ENCODE measurements around the gene CATSPERD.

The CATSPERD gene, protein sequence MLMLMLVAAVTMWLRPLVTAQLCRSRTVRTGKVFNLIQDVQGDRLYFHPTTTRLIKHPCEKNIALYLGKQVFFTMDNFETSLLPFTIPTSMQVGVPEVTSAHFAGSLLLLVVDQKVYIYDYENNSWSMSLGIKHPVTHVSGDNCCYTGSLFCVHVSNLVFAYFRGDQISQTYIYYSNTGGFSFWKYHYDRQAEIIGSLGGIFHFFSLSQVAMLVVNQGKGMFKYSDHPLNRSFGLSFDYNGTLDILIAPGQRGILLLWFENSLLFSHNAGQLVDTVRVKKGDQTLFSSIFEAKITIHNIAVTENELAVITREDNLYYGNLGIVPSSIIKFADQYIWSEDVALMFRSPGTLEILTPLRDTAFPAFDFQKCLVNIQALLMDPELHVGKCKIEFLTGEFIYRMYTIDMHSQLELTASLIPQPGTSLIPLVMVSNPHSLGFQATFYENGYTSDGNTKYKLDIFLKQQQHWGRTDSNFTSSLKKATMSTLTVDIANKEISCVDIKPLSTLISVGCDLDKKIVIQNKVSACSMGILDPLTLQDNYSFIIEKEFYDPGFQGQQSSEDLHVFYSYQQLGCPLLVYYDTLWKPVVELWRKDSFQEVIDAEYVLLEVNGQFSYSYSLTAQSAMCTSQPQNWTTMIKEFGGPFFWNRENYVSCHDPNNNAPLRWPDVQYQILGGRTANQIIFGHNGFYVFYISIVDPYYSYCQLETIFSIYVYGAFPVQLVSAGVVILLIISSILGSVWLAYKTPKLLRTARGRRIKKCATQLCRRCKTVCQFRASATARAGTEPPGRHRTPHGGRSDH

DNA sequence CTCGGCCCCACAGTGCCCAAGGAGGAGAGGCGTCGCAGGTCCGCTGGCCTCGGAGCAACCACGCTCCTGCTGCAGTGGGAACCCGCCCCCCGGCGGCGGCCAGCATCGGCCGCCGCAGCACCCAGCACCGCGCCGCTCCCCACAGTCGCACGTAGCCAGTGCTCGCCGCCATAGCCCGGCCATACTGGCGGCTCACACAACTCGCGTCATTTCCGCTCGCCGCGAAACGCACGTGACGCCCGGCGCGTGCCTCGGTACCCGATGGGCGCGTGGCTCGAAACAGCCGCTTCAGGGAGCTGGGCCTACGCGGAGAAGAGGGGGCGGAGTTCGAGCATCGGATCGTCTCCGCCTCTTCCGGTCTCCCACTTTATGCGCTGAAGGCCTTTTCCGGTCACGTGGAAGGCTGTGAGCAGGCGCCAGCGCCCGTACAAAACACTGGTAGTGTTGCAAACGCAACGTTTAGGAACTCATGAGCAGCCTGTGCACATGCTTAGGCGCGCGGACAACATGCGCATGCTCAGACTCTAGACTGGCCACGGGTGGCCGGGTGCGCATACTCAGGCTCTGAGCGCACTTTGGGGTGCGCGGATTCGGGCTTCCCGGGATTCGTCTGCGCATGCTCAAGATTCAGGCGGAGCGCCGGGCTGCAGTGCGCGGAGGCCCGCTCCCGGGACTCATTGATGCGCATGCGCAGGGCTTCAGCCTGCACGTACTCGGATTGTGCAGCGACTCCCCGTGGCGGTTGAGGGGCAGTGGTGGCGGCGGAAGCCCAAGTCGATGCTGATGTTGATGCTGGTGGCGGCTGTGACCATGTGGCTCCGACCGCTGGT is at the start of gene CATSPERD, which contains the start of gene LONP1:
Gene CATSPERD (plus strand): TSS at position 677 of the 830 bp plus-strand sequence. CDS start 101 bp downstream, at position 778.
Gene LONP1 (minus strand): TSS at position 186 of the 830 bp plus-strand sequence. CDS start 14 bp downstream, at position 172.
- DNase-seq, result peak; percentile 98

DNA sequence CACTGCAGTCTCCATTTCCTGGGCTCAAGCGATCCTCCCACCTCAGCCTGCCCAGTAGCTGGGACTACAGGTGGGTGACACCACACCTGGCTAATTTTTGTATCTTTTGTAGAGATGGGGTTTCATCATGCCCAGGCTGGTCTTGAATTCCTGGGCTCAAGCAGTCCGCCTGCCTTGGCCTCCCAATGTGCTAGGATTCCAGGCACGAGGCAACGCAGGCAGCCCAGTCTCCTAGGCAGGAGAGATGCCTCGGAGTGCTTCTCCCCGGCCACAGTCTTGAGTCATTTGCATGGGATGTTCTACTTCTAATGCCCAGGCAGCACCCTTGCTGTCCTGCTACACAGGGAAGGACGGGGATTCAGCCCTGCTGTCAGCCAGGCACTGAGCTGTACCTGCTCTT is 48.8 kb upstream of the CATSPERD start:
- no peak for DNase-seq

DNA sequence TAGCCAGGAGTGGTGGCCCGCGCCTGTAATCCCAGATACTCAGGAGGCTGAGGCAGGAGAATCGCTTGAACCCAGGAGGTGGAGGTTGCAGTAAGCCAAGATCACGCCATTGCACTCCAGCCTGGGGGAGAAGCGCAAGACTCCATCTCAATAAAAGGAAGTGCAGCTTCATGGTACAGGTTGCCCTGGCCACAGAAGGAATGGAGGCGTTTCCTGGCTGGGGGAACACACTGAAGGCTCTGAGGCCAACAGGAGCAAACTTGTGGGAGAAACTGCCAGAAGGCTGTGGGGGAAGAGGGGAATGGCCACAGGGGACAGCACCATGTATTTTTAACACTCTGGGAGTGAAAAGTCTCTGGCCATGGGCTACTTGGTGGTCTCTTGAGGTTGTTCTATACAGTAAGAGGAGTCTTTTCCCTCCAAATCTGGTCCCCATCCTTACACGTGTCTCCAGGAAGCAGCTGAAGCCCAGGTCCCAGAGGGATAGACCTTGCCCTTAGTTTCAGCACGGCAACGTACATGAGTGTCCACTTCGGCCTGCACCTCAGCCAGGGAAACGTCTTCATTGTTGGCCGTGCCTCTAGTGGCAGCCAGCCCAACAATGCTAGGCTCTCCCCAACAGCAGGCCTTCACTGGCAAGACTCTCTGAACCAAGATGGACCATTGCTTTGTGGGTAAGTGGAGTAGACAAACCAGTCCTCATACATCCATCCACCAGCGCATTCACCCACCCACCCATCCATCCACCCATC is 47.6 kb upstream of the CATSPERD start:
- DNase-seq, result no peak

DNA sequence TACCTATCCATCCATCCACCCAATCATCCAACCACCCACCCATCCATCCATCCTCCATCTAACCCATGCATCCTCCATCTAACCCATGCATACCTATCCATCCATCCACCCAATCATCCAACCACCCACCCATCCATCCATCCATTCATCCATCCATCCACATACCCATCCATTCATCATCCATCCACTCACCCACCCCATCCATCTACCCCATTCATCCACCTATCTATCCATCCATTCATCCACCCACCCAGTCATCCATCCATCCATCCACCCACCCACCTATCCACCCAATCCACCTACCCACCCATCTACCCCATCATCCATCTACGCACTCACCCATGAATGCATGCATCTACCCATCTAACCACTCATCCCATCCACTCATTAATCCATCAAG is 46.7 kb upstream of the CATSPERD start:
- DNase-seq, result no peak

DNA sequence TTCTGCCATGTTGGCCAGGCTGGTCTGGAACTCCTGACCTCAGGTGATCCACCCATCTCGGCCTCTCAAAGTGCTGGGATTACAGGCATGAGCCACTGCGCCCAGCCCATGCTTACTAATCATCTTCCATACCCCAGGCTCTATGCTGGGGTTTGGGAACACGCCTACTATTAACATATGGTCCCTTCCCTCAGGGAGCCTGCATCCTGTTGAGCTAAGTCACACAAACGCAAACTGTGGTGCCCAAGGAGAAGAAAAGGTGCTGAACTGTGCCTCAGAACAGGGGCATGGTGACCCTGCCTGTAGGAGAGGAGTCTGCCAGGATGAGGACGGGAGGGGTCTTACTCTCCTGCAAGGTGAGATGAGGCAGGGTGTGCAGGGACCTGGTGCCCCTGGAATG is 45.7 kb upstream of the CATSPERD start:
- DNase-seq, result no peak

DNA sequence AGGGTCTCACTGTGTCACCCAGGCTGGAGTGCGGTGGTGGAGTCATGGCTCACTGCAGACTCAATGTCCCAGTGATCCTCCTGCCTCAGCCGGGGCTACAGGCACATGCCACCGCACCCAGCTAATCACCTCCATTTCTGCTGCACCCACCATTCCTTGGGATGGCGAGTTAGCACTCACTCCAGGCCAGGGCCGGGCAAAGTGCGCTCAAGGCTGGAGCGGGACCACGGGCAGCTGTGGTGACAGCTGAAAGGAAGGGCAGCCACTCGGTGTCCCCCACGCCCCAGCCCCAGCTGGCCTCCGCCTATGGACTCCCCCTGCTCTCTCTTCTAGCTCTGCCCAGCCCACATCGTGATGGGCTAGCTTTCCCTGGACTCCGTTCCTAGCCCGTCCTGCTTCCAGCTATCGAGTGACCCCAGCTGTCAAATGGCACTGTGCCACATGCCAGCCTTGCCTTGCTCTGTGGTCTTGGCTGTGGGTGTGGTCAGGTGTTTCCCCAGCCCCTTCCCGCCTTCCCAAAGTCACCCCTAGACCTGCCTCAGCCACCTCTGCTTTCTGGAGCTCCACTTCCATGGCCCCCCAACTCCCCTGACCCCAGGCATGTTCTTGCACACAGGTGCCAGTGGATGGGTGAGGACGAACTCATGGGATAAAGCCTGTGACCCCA is 44.2 kb upstream of the CATSPERD start:
- no peak for DNase-seq

DNA sequence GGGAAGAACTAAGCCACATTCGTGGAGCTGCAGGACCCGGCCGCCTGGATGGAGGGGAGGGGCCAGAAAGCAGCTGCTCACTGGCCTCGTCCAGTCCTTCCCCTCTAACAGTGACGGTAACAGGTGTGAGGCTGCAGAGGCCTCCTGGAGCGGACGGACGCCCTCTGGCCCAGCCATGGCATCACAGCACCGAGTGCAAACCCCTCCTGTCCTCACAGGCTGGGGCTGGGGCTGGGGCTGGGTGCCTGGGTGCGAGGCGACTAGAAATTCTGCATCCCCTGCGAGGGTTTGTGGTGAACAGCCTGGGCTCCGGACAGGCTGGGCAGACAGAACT is 43.7 kb upstream of the CATSPERD start:
- DNase-seq, result no peak

DNA sequence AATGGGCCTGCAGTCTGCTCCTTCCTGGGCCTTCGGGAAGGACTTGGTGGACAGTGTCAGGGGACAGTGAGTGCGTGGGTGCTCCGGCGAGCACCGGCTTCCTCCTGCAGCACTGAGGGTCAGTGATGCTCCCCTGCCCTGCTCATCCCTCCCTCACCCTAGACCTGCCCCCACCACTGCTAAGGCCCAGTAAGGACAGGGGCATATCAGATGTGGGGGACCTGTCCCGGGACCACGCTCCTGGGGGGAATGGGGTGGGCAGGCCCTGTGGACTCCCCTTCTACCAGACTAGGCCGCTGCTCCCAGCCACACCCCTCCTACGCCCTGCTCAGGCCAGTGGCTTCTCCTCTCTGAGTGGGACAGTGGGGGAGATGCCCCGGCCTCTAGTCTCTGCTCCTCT is 43.3 kb upstream of the CATSPERD start:
- DNase-seq, result no peak

DNA sequence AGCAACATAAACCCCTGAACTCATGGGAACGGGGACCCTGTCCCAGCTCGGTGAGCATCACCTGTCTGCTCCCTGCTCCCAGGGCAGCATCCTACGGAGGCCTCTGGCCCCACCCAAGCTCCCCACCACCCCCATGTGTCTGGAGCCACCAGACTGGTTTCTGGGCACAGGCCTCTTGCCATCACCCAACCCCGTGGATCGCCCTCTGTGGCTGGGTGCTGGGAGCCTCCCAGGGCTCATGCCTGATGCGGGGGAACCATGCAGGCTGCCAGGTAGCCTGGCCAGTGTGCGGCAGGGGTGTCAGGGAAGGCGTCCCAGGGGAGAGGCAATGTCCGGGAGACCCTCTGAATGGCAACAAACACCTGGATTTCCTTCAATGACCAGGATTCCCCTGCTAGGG is 42.9 kb upstream of the CATSPERD start:
- no peak for DNase-seq

DNA sequence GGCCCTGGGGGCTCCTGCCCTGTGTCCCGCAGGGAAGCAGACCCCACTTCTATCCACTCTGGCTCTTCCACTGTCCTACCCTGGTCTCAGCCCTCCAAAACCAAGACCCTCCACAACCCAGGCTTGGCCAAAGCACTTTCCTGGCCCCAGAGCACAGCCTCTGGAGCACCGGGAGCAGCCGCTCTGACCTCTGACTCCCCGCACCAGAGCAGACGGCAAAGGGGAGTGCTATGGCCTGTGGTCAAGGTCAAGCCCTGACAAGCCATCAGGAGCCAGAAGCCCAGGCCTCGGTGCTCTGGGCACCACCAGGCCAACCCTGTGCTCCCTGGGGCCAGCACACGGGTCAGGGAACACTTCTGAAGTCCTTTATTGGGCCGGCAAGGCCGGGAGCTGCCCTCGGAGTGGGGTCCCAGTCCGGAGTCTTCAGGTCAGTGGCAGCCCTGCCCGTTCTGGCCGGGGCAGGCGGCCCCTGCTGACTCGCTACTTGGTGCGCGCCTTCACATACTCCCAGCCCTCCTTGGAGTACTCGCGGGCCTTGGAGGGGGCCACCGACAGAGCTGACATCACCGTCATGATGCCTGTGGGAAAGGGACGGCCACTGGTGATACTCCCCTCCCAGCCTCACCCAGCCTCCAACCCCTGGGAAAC is 42.2 kb upstream of the CATSPERD start:
- DNase-seq, result no peak

- no peak for DNase-seq
Observed at GRCh38 chr19:5679289-5680083, 41.0 kb upstream of the CATSPERD start.

GRCh38 chr19:5680084-5680436 is 40.4 kb upstream of the CATSPERD start:
- DNase-seq, result no peak

DNA sequence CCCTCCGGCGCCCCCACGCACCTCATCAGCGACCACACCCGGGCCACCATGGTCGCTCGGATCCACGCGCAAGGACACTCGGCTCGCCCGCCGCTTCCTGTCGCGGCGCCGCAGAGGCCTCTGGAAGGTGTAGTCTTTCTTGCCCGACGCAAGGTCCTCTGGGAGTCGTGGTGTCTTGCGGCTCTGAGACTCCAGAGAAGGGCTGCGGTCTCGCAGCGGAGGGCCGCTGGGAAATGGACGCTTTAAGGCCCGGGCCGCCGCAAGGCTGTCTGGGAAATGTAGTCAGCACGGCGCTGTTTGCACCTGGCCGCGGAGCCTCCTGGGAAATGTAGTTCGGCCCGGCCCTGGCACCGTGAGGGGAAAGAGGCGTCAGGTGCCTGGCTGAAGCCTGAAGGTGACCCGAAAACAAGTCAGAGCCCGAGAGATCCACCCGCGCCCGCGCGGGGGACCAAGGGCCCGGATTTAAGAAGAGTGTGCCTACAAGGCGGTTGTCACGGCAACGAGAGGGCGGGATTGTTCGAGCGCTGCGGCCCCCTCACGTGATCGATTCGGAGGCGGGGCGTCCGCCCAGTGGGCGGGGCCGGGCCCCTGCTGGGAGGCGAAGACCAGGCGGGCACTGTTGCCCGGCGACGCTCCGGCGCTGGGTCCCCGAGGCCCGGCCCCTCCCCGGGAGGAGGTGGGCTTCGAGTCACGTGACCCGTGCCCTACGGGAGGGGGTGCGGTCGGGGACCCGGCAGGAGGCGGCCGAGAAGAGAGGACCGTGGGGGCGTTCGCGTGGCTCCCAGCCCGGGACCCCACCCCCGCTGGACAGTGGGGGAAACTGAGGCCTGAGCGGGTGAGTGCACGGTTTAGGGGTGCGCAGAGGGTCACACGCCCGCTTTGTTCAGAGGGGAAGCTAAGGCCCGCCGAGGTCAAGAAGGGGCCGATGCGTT is 39.7 kb upstream of the CATSPERD start, which contains the start of the genes HSD11B1L and MICOS13:
Gene HSD11B1L (plus strand): TSS at position 591 of the 932 bp plus-strand sequence. CDS start 3,806 bp downstream, outside the sequence.
Gene MICOS13 (minus strand): TSS at position 80 of the 932 bp plus-strand sequence. CDS start 30 bp downstream, at position 50.
- peak; percentile 97 to 99 for DNase-seq

DNA sequence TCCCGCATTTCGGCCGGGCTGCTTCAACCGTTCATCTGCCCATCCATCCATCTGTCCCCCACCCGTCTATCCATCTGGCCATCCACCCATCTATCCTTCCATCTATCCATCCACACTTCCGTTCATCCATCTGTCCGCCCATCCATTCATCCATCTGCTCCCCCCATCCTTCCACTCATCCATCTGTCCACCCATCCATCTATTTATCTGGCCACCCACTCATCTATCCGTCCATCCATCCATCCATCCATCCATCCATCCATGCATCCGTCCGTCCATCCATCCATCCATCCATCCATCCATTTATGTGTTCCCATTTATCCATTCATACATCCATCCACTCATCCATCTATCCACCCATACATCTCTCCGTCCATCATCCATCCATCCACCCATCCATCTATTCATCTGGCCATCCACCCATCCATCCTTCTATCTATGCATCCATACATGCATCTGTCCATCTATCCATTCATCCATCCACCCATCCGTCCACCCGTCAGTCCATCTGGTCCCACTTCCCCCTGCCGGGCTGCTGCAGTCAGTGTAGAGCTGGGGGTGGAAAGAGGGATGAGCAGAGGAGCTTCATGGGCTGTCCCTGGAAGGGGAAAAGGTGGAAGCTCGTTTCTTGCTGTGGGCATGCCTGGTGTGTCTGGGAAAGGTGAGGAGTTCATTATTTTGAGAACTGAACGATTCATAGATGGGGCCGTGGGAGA is 38.9 kb upstream of the CATSPERD start:
- DNase-seq, result no peak

- no peak for DNase-seq
Observed at GRCh38 chr19:5682107-5682482, 38.3 kb upstream of the CATSPERD start.

- DNase-seq, result no peak
Observed at GRCh38 chr19:5683177-5683886, 37.1 kb upstream of the CATSPERD start.

DNA sequence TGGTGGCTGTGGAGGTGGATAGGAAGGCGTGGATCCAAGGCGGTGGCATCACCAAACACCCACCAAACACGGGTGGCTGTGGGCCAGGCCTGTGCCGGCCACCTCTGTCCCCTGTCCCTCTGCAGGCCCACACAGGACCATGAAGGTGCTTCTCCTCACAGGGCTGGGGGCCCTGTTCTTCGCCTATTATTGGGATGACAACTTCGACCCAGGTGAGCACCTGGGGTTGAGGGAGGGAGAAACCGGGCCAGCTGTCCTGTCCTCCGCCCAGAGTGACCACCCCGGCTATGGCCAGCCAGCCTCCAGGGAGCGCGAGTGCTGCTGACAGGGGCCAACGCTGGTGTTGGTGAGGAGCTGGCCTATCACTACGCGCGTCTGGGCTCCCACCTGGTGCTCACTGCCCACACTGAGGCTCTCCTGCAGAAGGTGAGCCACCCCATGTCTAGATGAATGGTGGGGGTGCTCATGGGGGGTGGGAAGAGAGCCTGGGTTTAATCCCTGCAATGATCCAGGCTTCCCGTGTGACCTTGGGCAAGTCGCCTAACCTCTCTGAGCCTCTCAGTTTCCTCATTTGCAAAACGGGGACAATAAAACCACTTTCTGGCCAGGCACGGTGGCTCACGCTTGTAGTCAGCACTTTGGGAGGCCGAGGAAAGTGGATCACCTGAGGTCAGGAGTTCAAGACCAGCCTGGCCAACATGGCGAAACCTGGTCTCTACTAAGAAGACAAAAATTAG is 35.6 kb upstream of the CATSPERD start:
- no peak for DNase-seq
